HG03521 (cell line): ENCODE results near the gene MBIP.

ENCODE experiments used
- ATAC-seq: cut with Tn5 transposase; IDR thresholded peaks from one replicate; pipeline ENCODE4 v1.9.1; 2021; ENCODE audit warnings: mild to moderate bottlenecking, moderate library complexity; ENCODE audit not compliant: unreplicated experiment

MBIP gene

DNA sequence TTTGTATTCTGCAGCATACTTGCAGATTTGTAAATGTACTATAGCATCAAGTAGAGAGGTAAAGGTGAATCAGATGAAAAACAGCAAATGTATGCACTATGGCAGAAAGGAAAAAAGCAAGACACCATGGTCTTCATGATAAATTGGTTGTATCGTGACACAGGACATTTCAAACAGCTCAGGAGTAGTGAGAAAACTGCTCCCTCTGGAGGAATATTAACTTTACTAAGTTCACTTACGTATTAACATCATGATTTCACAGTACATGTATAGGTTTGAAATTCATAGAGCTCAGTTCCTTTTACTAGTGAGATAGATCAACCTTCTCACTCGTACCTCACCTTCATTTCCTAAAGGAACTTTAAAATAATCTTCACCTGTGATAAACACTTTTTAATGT, 6.5 kb downstream of the MBIP start:
- ATAC-seq = no peak

DNA sequence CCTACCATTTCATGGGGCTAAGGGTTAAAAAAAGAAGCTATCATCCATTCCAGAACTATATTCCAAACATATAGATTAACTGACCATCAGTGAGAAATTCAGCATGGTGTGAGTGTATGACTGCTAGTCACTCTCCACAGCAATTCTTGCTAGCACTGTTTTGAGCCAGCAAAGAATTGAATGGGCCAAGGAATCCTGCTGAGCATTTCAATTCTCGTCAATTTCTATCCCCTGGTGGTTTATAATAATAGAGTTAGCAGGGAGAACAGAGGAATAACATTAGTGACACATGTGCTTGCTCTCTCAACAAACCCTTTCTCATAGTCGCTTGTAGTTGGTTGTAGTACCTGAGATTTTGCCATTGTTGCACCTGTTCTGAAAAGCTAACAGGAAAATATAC, 7.2 kb downstream of the MBIP start:
- ATAC-seq = no peak

- ATAC-seq = no peak
Observed at GRCh38 chr14:36306836-36307235, 13.6 kb downstream of the MBIP start.

DNA sequence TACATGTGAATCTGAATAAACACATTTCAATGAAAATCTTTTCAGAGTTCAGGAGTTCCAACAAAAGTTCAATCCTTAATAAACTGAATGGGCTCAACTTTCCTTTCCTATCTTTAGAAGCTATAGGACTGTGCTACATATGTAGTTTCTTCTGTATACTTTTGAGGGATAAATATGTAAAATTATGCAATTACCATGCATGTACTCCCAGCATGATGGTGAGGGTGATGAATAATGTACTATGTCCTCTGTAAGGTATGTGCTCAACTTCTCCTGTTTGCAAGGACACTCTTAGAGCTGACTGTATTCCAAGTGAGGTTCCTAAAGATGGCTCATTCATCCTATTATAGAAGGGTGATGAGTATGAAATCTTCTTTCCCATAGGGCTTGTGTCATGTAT, 15.5 kb downstream of the MBIP start:
- ATAC-seq = no peak

DNA sequence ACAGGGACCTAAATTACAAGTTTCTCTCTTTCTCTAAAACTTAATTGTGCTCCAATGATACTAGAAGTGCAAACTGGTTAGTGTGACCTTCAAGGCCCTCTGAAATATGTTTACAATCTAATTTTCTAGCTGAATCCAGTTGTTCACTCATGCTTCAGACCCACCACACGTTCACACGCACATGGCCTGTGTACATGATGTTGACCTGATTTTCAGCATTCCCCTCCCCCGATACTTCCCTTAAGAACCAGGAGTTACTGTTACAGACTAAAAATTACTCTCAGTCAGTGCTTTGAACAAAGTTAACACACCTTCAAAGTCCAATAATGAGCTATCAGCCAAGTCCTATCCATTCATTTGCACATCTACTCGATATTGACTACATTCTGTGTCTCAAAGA, 16.5 kb downstream of the MBIP start:
- no peak for ATAC-seq

- ATAC-seq = no peak
Observed at GRCh38 chr14:36302823-36303222, 17.6 kb downstream of the MBIP start.

- ATAC-seq = no peak
Observed at GRCh38 chr14:36301159-36301558, 19.3 kb downstream of the MBIP start.

DNA sequence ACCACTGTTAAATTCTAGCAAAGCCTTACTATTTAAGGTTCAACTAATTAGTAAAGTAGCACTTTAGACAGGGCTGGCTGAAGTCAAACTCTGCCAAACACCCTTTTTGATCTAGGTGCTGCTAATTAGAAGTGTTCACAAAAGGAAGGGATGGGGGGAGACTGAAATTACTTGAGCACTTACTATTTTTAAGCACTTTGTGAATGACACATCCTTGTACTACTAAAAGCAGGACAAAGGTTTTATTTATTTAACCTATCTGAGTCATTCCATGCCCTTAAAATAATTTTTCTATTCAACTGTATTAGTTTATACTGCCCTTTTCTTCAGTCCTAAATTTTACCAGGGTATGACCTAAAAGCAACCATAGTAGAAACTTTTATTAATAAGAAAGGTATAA, 20.1 kb downstream of the MBIP start:
- ATAC-seq = no peak

GRCh38 chr14:36295642-36296627, 24.5 kb downstream of the MBIP start:
- no peak for ATAC-seq

DNA sequence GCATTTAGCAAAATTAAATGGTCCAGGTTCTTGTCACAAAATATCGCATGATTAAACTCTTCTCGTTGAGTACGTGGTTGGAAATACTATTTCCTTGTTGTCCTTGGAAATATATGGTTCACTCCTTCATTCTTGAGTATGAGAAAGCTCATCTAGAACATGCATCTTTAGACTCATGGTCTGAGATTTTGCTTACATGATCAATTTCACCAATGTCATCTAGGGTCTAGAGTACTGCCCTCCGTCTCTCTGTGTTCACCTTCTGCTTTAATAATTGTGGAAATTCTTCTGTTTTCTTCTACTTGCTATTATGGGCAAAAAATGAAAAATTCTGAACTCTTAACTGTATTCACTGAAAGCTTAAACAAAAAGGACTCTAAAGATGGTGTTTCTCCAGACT, 25.9 kb downstream of the MBIP start:
- no peak for ATAC-seq

- ATAC-seq = no peak
Observed at GRCh38 chr14:36293824-36294223, 26.6 kb downstream of the MBIP start.

- ATAC-seq = no peak
Observed at GRCh38 chr14:36289954-36290353, 30.5 kb downstream of the MBIP start.

GRCh38 chr14:36288496-36288895, 31.9 kb downstream of the MBIP start:
- no peak for ATAC-seq

DNA sequence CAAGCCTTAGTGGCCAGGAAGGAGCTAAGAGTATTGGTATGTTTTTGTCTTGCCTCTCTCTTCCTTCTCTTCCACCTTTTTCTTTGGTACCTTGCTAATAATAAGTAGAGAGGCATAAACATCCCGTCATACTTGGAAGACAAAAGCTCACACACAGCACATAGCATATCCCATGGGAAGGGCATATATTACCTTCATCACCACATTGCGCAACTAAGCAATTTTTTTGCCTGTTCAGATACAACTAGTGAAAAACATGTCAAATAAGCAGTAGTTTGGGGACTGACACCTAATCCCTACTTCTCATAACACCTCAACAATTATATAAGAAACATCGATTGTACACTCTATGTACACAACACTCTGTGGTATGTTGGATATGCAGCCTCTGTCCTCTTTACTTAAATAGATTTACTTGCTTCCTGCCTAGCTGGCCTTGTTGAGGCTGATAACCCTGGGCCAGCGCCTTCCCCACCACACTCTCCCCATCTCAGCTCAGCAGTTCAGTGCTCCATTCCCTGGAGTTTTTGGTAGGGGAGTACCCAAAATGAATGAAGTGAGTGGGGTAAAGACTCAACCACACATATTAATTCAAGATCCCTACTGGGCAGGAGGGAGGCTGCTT, 35.4 kb downstream of the MBIP start:
- ATAC-seq = no peak

DNA sequence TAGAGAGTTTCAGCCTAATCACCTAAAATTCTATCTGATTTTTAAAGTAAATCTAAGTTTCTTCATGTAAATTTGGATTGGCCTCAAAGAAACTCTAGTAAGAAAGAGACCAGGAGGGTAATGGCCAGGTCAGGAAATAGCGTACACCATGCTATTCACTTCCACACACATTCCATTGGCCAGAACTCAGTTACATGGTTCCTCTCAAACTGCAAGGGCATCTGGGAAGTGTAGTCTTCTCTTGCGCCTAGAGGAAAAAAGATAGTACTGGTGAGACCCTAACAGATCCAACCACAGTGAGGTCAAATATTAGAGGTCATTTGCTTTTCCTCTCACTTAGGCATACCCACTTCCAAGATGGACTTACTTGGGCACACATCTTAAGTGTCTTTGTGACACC, 39.1 kb downstream of the MBIP start:
- ATAC-seq = no peak

DNA sequence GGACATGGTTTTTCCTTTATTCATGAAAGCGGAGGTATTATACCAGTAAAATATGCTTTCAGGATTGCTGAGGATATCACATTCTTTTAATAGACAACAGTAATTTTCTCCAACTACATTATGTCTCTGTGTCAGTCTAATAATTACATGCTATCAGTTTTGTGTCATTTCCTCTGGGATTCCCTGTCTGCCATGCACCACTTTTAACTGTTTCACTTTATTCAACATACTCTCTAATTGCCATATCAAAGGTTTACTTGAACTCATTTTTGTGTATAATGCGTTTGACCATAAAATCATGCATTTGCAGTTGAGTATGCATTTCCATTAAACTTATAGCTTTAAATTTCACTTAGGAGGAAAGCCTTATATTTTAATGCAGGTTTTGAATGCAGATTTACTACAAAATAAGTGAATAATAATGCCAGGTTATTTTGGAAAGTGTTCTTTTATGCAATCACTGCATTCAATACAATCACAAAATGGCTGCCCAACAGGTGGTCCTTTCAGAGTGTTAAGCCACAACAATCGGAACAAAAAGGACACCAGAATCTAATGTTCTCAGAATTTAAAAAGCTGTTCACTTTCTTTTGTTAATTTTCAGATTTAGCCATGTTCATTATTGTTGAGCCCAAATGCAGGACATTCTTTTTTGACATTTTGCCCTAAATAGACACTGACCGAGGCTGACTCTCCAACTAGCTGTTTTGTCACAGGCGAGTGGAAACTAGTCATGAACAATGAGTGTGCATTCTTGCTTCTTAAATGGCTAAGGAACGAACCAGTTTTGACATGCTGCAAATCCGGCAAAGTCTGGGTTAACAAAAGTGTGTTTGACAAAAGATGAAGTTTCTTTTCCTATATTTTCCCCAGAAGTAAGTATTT, 40.9 kb downstream of the MBIP start:
- no peak for ATAC-seq

GRCh38 chr14:36275741-36276140, 44.7 kb downstream of the MBIP start:
- ATAC-seq = no peak

DNA sequence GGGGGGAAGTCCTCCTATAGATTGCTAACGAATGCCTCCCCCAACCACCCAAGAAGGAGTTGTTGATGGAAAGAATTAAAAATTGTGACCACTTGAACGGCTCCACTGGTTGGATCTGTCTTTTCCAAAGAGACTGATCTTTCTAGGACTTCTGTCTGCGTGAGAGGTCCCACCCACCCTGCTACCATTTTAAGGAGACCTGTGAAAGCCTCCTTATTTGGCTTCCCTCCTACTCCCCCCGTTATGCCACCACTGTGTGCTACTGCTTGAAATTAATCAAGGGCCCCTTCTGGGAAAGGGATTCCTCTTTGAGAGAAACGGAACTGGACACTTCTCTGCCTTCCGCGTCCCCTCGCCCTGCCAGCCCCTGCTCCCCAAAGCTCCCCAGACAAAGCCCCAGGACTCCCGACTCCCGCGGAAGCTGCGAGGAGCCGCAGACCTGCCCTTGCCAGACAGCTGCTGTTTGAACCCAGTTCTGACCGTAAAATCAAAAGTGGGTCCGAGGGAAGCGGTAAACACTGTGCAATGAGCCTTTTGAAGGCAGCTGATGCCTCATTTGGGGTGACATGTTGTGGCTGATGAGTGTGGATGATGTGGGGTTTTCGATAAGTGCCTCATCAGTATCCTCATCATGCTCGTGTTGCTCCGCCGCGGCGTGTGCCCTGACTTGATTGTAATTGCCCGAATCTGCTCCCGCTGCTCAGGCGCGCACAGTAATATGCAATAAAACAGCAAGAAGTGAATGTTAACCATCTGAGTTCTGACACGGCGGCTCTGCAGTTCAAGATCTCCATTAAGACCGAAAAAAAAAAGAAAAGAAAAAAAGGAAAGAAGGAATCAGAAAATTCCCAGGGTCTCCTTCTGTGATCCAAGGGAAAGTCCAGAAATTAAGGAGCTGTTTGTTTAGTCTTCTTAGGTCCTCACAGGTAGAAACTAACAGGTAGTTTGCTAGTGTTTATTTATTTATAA, 48.2 kb downstream of the MBIP start:
- ATAC-seq = no peak

DNA sequence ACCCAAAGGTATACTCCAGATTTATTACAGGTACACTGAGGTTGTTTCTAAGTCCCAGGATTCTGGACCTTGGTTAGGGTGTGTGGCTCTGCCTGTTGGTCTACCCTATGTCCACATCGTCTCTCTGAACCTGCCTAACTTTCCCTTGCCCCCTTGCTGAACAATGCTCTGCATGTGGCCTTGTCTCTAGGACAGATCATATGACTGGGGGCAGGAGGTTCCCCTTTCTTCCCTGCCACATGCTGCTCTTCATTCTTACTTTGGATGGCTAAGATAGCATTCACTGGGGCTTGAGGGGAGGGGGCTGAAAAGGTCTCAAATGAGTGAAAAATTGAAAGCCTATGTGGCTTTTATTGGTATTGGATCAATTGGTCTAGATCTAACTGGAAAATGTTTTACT, 49.2 kb downstream of the MBIP start:
- no peak for ATAC-seq

GRCh38 chr14:36270191-36270590, 50.2 kb downstream of the MBIP start:
- no peak for ATAC-seq
